CD4-positive, alpha-beta T cell treated with Interleukin-6 at 100 ng/mL for 8 hours (primary cell): ENCODE results near the gene AXIN1.
"Not testable (repeated sequence)": the region's sequence is repeated elsewhere in the genome, so short reads cannot be mapped to it uniquely, and the experiment has no call there.

ENCODE experiments used
- DNase-seq: peaks from one replicate; pipeline ENCODE4 v3.0.0-alpha.2; 2020; ENCODE audit warnings: mixed read lengths, low spot score

Gene AXIN1

DNA sequence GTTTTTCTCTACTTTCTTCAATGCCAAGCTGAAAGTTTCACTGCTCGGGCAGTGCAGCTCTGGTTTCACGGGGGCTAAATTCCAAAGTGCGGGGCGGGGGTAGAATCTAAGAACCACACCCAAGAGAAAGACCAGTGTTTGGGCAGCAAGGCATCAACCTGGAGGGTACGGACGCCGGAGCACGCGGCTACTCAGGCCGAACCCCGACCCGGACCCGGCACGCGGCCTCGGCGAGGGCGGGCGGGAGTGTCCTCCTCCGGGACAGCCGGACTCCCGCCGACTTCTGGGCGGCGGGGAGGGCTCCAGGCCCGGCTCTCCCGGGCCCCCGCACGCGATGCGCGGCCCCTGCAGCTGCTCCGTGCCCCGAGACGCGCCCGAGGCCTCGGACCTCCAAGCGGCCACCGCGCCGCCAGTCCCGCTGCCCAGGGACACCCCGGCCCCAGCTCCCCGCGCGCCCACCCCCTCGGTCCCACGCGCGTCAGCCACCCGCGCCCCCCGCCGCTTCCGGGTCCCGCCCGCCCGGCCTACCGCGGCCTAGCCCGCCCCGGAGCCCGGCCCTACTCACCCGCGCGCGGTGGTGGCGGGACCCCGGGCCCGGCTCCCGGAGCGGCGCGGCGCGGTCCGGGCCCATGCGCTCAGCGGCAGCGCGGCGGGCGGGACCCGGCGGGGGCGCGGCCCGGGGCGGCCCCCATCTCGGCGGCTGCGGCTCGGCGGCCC is 561 bp downstream of the AXIN1 start:
- DNase-seq, result no peak

DNA sequence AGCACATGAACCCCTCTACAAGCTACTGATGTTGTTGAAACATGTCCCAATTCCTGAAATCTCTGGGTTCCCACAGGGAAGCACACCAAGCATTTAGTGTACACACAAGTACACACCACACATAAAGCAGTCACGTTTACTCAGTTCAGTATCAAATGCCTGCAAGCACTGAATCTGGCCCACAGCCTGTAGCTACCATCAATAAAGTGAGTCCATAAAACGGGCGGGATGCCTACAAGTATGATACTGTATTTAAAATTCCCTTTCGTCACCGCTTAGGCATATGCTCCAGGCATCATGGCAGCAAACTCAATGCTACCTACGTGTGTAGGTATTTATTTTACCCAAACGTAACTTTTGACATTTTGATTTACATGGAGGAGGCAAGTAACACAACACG is 2.3 kb downstream of the AXIN1 start:
- DNase-seq, result no peak

DNA sequence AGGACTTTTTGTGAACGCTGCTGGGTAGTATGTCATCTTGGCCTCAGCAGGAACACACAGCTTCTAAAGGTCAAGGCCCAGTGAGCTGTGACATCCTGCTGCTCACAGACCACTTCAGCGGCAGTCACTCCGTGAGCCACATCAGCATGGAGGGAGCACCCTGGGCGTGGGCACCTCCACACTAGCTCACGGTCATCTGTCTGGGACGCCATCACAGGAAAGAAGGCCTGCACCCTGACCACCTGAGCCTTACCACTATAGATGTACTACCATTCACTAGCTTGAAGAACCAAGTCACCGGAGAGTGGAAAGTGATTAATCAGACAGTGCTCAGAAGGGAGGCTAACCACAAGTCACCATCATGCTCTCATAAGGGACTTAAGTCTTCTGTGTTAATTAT is 3.3 kb downstream of the AXIN1 start:
- DNase-seq, result no peak

DNA sequence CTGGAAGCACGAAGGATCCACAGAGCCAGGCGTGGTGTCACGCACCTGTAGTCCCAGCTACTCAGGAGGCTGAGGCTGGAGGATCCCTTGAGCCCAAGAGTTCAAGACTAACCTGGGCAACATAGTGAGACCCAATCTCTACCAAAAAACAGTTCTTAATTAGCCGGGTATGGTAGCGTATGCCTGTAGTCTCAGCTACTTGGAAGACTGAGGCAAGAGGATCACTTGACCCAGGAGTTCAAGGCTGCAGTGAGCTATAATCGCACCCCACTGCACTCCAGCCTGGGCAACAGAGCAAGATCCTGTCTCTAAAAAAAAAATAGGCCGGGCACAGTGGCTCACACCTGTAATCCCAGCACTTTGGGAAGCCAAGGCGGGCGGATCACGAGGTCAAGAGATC is 4.0 kb downstream of the AXIN1 start:
- DNase-seq, result not testable (repeated sequence)

DNA sequence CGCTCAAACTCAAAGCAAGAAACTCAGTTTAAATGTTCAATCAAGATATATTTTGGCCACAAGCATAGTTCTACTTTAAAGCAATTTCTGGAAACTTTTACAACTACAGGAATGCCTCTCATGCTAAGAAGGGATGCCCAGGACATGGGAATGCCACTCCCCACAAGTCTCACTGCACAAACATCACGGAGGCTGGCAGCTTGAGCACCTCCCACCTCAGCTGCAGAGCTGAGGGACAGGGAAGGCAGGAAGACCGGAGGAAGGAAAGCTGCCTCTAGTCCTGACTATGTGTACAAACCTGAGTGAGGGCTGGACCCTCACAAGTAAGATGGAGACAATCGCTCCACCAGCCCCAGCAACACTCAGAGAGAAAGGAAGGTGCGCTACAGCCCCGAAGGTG is 5.3 kb downstream of the AXIN1 start:
- no peak for DNase-seq

DNA sequence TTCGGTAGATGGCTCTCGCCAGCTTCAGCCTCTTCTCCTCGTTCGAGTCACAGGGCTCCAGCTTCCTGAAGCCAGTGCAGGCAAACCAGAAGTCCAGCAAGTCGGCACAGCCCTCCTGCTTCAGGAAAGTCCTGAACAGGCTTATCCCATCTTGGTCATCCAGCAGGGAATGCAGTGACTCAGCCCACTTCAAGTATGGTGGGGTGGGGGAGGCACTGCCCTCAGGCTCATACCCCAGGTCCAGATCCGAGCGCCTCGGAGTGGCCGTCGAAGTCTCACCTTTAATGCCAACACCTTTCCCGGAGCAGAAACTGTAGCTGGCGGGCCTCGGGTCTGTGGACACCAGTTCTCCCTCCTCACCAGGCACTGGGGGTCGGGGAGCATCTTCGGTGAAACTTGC is 5.9 kb downstream of the AXIN1 start:
- DNase-seq, result no peak

DNA sequence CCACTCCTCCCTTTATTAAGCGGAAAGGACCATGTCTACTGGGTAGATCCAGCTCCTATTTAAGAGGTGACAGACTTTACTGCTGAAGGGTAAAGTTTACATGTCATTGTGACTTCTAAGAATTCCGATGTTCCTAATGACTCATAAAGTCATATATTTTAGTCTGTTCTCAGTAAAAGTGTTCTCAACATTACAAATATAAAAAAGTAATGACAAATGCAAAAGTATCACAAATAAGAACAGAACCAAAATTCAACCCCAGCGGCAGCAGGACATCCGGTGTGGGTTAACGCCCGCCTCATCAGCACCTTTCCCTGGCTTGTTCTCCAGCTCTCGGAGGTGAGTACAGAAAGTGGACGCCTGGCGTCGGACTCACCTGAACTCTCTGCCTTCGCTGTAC is 6.8 kb downstream of the AXIN1 start:
- DNase-seq, result no peak

DNA sequence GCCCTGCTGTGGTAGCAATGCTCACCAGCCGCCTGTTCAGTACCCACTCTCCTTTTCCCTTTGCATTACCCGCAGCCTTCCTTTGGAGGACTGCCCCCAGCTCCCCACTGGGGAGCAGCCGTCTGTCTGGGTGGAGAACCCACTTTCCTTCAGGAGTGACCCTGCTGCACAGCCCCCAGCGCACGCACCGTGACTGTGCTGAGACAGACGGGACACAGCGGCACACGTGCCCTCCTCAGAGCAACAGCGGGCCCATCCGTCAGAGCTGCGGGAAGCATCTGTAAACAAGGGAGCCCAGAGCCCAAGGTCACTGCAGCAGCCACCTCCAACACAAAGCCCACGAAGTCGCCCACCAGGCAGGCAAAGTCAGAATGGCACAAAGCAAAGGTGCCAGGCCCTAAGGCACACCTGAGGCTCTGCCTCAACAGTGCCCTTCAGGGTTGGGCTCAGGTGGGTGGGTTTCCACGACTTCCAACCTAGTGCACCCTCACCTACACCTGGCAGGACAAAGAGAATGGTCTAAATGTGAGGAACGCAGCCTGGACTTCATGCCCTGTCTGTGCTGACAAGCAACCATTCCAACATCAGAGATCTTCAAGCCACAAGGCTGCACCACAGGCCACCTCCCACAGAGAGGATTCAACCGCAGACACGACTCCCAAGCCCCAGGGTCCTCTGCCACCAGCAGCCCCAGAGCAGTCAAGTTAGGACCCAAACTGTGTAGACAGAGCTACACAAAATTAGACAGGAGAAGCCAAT is 9.9 kb downstream of the AXIN1 start:
- DNase-seq, result no peak

DNA sequence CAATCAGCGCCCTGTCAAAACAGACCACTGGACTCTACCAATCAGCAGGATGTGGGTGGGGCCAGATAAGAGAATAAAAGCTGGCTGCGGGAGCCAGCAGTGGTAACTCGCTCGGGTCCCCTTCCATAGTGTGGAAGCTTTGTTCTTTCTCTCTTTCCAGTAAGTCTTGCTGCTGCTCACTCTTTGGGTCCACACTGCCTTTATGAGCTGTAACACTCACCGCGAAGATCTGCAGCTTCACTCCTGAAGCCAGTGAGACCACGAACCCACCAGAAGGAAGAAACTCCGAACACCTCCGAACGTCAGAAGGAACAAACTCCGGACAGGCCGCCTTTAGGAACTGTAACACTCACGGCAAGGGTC is 10.6 kb downstream of the AXIN1 start:
- not testable (repeated sequence) for DNase-seq

DNA sequence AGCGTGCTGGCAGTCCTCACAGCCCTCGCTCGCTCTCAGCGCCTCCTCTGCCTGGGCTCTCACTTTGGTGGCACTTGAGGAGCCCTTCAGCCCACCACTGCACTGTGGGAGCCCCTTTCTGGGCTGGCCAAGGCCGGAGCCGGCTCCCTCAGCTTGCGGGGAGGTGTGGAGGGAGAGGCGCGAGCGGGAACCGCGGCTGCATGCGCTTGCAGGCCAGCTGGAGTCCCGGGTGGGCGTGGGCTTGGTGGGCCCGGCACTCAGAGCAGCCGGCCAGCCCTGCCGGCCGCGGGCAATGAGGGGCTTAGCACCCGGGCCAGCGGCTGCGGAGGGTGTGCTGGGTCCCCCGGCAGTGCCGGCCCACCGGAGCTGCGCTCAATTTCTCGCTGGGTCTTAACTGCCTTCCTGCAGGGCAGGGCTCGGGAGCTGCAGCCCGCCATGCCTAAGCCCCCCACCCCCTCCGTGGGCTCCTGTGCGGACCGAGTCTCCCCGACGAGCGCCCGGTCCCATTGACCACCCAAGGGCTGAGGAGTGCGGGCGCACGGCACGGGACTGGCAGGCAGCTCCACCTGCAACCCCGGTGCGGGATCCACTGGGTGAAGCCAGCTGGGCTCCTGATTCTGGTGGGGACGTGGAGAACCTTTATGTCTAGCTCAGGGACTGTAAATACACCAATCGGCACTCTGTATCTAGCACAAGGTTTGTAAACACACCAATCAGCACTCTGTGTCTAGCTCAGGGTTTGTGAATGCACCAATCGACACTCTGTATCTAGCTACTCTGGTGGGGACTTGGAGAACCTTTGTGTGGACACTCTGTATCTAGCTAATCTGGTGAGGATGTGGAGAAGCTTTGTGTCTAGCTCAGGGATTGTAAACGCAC is 11.2 kb downstream of the AXIN1 start:
- not testable (repeated sequence) for DNase-seq

DNA sequence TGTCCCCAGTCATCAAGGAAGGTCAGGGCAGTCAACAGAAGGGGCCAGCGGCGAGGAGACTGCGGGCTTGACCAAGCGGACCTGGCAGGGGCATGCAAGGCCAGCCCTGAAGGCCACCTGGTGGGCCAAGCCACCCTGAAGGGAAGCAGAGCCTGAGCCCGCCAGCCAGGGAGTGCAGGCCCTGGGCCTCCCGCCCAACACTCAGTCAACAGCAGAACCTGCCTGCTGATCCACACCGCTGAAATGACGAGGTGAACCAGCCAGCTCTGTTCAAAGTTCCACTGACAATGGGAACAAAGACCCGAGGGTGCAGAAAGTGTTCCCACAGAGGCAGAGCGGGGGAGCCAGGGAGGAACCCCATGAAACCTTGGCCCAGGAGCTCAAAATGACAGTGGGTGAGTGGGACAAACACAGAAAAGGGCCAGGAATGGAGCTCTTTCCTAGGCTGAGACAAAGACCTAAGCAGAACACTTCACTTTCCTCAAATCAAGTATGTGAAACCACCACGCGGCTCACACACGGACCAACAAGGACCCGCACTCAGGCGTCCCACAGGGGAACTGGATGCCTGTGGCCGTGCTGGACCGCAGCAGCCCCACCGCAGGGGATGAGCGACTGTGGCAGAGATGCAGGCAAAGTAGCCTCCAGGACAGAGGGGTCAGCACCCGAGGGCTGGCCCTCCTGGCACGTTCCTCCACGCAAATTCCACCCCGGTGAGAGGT is 12.0 kb downstream of the AXIN1 start:
- DNase-seq, result no peak

DNA sequence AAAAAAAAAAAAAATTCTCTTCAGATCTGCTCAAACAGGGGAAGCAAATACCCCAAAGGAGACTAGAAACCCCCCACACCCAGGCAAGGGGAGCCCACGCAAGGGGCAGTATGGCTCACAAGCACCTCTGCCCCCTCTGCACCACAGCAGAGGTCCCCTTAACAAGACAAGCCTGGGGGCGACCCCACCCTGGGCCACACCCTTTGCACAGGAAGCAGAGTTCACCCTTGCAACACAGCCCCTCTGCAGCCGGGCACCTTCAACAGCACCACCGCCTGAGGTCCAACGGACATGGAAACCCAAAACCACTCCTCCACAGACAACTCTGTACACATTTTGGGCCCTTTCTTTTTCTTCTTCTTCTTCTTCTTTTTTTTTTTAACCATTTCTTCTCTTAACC is 12.8 kb downstream of the AXIN1 start:
- DNase-seq, result no peak

DNA sequence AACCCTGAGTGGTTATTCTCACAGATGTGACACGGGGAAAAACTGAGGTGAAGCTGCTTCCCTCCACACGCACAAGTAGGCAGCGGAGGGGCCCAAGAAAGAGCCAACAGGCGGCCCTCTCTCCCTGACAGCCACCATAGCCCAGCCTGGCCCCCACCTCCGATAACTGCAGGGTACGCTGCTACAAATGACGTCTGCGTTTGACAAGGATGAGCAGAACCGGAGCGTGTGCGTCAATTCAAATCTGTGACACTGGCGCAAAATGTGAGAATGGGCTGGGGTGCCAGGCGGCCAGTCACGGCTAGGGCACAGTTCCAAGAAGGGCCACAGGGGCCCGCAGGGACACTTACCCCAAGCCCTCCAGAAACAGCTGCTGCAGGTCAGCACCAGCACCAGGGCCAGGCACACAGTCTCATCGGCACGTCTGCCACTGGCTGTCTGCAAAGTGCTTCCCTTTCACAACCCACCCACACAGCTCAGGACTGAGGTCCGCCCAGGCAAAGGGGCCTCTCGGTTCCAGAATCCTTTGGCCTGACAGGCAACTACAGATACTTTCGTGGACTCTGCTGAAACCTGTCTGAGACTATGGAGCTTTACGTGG is 14.4 kb downstream of the AXIN1 start:
- DNase-seq, result no peak

DNA sequence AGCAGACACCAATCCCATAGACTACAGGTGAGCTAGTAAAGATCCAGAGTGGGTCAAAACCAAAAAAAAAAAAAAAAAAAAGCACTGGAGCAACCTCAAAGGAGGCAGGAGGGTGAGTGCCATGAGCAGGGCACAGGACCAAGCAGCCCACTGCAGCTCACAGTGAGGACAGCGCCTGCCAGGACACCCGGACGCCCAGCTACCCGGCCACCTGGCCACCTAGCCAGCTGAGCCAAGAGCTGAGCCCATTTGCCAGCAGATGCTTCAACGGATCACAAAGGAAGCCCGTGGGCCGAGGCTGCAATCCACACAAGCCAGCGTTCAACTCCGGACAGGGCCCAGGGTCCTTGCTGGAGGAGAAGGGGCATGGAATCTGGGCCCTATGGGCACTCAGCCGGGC is 15.1 kb downstream of the AXIN1 start:
- DNase-seq, result no peak

DNA sequence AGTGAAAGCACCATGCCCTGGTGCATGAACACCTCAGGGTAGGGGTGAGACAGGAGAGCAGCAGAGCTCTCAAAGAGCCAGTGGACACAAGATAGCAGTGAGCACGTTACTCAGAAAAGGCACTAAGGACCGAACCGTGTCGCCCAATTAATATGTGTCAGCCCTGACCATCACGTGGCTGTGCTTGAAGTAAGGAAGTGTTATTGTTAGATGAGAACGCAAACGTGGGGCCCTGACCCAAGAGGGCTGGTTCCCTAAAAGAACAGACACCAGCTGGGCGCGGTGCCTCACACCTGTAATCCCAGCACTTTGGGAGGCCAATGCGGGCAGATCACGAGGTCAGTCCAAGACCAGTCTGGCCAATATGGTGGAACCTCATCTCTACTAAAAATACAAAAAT is 16.3 kb downstream of the AXIN1 start:
- no peak for DNase-seq

DNA sequence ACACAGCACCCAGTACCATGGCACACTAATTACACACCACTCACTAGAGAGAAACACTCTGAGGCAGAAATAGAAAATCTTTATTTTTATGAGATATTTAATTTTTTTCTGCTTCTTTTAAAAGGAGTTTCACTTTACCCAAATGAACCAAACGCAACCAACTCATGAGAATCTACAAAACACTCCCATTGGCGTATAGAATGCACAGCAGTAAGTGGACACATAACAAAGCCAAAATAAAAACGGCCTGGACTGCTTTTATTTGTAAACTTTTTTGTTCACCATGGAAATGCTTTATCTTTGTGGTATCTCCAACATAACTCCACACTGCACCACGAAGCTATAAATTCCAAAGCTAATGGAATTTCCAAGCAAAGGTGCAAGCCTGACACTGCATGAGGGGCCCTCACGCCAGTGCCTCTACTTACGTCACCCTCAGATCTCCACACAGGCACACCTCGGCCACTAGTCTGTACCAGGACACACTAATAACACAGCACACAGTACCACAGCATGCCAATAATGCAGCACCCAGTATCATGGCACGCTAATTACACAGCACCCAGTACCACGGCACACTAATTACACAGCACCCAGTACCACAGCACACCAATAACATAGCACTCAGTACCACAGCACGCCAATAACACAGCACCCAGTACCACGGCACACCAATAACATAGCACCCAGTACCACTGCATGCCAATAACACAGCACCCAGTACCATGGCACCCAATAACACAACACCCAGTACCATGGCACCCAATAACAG is 17.5 kb downstream of the AXIN1 start:
- not testable (repeated sequence) for DNase-seq

DNA sequence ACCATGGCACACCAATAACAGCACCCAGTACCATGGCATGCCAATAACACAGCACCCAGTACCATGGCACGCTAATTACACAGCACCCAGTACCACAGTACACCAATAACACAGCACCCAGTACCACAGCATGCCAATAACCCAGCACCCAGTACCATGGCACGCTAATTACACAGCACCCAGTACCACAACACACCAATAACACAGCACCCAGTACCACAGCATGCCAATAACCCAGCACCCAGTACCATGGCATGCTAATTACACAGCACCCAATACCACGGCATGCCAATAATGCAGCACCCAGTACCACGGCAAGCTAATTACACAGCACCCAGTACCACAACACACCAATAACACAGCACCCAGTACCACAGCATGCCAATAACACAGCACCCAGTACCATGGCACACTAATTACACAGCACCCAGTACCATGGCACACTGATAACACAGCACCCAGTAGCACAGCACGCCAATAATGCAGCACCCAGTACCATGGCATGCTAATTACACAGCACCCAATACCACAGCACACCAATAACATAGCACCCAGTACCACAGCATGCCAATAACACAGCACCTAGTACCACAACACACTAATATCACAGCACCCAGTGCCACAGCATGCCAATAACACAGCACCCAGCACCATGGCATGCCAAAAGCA is 18.2 kb downstream of the AXIN1 start:
- not testable (repeated sequence) for DNase-seq

DNA sequence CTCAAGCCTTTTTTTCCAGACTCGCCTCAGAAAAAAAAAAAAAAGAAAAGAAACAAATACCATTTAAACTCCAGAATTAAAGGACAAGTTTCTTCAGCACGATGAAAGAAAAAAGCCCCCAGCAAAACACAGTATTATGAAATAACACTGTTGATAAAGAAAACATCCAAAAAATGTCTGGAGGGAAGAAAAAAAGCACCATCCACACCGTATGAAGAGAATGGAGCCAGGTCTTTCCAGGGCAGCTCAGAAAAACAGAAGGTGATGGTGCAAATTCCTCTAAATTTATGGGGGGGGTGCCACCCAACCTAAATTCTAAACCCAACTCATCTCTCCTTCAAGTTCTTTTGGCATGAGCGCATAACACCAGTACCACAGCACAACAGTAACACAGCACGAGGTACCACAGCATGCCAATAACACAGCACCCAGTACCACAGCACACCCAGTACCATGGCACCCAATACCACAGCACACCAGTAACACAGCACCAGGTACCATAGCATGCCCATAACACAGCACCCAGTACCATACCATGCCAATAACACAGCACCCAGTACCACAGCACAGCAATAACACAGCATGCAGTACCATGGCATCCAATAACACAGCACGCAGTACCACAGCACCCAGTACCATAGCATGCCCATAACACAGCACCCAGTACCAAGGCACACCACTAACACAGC is 19.0 kb downstream of the AXIN1 start:
- no peak for DNase-seq

DNA sequence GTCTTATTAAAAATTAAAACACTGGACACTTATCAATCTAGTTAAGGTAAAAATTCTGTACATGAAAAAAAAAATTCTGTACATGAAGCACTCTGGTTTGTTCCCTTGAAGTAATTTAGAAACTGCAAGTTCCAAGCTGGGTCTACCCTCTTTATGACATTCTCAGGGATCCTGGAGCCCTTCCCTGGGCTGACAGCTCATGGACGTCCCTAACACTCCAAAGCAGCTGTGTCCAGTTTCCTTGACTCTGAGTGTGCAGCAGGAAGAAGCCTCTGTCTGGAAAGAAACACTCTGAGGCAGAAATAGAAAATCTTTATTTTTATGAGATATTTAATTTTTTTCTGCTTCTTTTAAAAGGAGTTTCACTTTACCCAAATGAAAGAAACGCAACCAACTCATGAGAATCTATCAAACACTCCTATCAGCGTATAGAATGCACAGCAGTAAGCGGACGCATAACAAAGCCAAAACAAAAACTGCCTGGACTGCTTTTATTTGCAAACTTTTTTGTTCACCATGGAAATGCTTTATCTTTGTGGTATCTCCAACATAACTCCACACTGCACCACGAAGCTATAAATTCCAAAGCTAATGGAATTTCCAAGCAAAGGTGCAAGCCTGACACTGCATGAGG is 21.2 kb downstream of the AXIN1 start:
- not testable (repeated sequence) for DNase-seq
